Caco-2 (cell line): ENCODE measurements around the gene TAGLN2. TPM values are rescaled to one million over a fixed set of nuclear protein-coding genes. Genes with fewer than 3 reads are reported as not detected.

Experiments used
- BruUV-seq: library from RNA; stranded (reverse); fragments of 400-500 nt; replicated peaks from 2 replicates; lab custom pipeline; 2021; lab: Mats Ljungman, UMichigan
- CTCF ChIA-PET: fragments of 300-600 bp; sonication (Branson Sonifier 250); formaldehyde crosslinking; loops from one replicate; lab custom pipeline; 2022; ENCODE audit warnings: antibody characterized with exemption; lab: Charles Lee
- POLR2A ChIA-PET: fragments of 300-600 bp; sonication (Branson Sonifier 250); formaldehyde crosslinking; loops from one replicate; lab custom pipeline; 2022; ENCODE audit warnings: antibody characterized with exemption; lab: Charles Lee
- DNase-seq, 2 experiments: peaks; one replicate each; pipeline versions ENCODE4 v3.0.0 to v3.0.0-alpha.2; 2020 to 2022
- H3K27me3 ChIP-seq: replicated peaks from 2 replicates; pipeline ENCODE4 v1.6.0; 2011; ENCODE audit warnings: low read length; ENCODE audit not compliant: control insufficient read depth, insufficient read depth
- H3K36me3 ChIP-seq: 2 replicates; pipeline ENCODE4 v1.5.1; 2011; ENCODE audit warnings: low read length; ENCODE audit not compliant: control insufficient read depth, insufficient read depth
- H3K4me1 ChIP-seq: fragments of 250-450 bp; sonication (Bioruptor Pico); 2 replicates; pipeline ENCODE4 v1.5.1; 2020; ENCODE audit warnings: mild to moderate bottlenecking
- H3K4me3 ChIP-seq: 2 replicates; pipeline ENCODE4 v1.5.1; 2011; ENCODE audit warnings: low read depth, mild to moderate bottlenecking, control low read depth, low read length
- H3K9me3 ChIP-seq: fragments of 250-450 bp; sonication (Bioruptor Pico); 2 replicates; pipeline ENCODE4 v1.5.1; 2020; ENCODE audit warnings: mild to moderate bottlenecking, moderate library complexity
- H3K27ac Mint-ChIP-seq: one replicate; pipeline ENCODE4 v1.8.0; 2022; ENCODE audit warnings: mixed read lengths; ENCODE audit not compliant: unreplicated experiment
- H3K27me3 Mint-ChIP-seq: one replicate; pipeline ENCODE4 v1.8.0; 2022; ENCODE audit warnings: mixed read lengths; ENCODE audit not compliant: insufficient read depth, unreplicated experiment
- H3K36me3 Mint-ChIP-seq: one replicate; pipeline ENCODE4 v1.8.0; 2022; ENCODE audit warnings: mild to moderate bottlenecking, mixed read lengths; ENCODE audit not compliant: insufficient read depth, unreplicated experiment
- H3K4me1 Mint-ChIP-seq: one replicate; pipeline ENCODE4 v1.8.0; 2022; ENCODE audit warnings: low read depth, mixed read lengths; ENCODE audit not compliant: unreplicated experiment
- H3K4me3 Mint-ChIP-seq: one replicate; pipeline ENCODE4 v1.8.0; 2022; ENCODE audit warnings: mild to moderate bottlenecking, moderate library complexity, mixed read lengths; ENCODE audit not compliant: unreplicated experiment
- H3K9me3 Mint-ChIP-seq: one replicate; pipeline ENCODE4 v1.8.0; 2022; ENCODE audit warnings: mixed read lengths; ENCODE audit not compliant: unreplicated experiment
- CTCF ChIP-seq, 2 experiments: fragments of 200-600 bp in 1 of 2; IDR thresholded peaks; 1 replicate in 1 of 2; 2 replicates in 1 of 2; pipeline versions ENCODE4 v1.5.1 to v1.8.0; 2011 to 2022; ENCODE audit warnings: antibody characterized with exemption in 1 of 2, control low read depth in 1 of 2, inconsistent platforms in 1 of 2, low read depth in 1 of 2, low read length in 1 of 2, mild to moderate bottlenecking in 1 of 2, moderate library complexity in 1 of 2; ENCODE audit not compliant: insufficient read depth in 1 of 2, severe bottlenecking in 1 of 2, unreplicated experiment in 1 of 2
- intact Hi-C: fragments of 100-400 bp; cut with micrococcal nuclease; formaldehyde crosslinking; loops from one replicate; pipeline ENCODE4 v1.10.0; 2022; ENCODE audit not compliant: unreplicated experiment
- total RNA-seq: library from RNA; stranded (reverse); gene quantifications from 2 replicates; pipeline ENCODE4 v1.2.3, GENCODE V29; 2022

The TAGLN2 gene
- total RNA-seq, 1 experiment from 2014 or later, result 531 TPM

GRCh38 chr1:159938211-159938852 lies 13.0 kb upstream of the TAGLN2 start:
- no peaks in the 10 kb centered on the region for H3K9me3 ChIP-seq
- TF ChIP-seq CTCF (IDR thresholded peaks at IDR 0.05; ENCODE audit: insufficient read depth in 1 of 2, low read depth in 1 of 2, low read length in 1 of 2, severe bottlenecking in 1 of 2, unreplicated experiment in 1 of 2), result no peak
- Mint-ChIP-seq H3K9me3 (no peaks in the 10 kb centered on the region), H3K27ac (peak overlapping the region; percentile 73), H3K27me3 (no peaks in the 10 kb centered on the region), H3K4me1 (peaks cover 60% of the 10 kb centered on the region), H3K36me3 (peaks cover 15% of the 10 kb centered on the region), H3K4me3 (peak overlapping the region; percentile 23)
- intact Hi-C loops, result loop anchor here (2.0 to 10.0 kb wide), 2 partner anchors 20 to 146 kb away; partner anchors contain the start of gene KCNJ9
- H3K36me3 ChIP-seq, result peaks cover 6% of the 10 kb centered on the region
- H3K4me3 ChIP-seq, result no peak overlapping the region
- H3K27me3 ChIP-seq, result no peaks in the 10 kb centered on the region
- peaks cover 65% of the 10 kb centered on the region for H3K4me1 ChIP-seq
- BruUV-seq, result no TSS peak
- POLR2A ChIA-PET, result interaction anchor here (0.9 kb wide), 1 partner anchor 8 kb away, joined by 3 read pairs; no protein-coding TSS in a partner anchor
- peak; percentile 66 to 83 for DNase-seq
- CTCF ChIA-PET, result interaction anchor here (10.1 kb wide), 1 partner anchor 67 kb away, joined by 129 read pairs; no protein-coding TSS in a partner anchor

- Histone ChIP-seq H3K27me3 (no peaks in the 10 kb centered on the region), H3K4me3 (no peak overlapping the region), H3K4me1 (peaks cover 68% of the 10 kb centered on the region), H3K9me3 (no peaks in the 10 kb centered on the region), H3K36me3 (peaks cover 6% of the 10 kb centered on the region)
- Mint-ChIP-seq H3K27me3 (no peaks in the 10 kb centered on the region), H3K4me1 (peaks cover 62% of the 10 kb centered on the region), H3K27ac (peak overlapping the region; percentile 73), H3K9me3 (no peaks in the 10 kb centered on the region), H3K4me3 (peak overlapping the region; percentile 23), H3K36me3 (peaks cover 15% of the 10 kb centered on the region)
- no TSS peak for BruUV-seq
- DNase-seq, result peak in 1 of 2 experiments; percentile 63
- TF ChIP-seq CTCF (IDR thresholded peaks at IDR 0.05; ENCODE audit: insufficient read depth in 1 of 2, low read depth in 1 of 2, low read length in 1 of 2, severe bottlenecking in 1 of 2, unreplicated experiment in 1 of 2), result no peak
- intact Hi-C loops, result loop anchor here (10.0 kb wide), 1 partner anchor 148 kb away; the partner anchor contains the start of gene KCNJ9
- POLR2A ChIA-PET, result no interaction called here
- CTCF ChIA-PET, result interaction anchor here (1.6 to 10.1 kb wide), 2 partner anchors 8 to 68 kb away, joined by 3 to 129 read pairs; partner anchors contain the start of gene IGSF9
Observed at GRCh38 chr1:159937054-159937750, 11.9 kb upstream of the TAGLN2 start.

- peaks cover 65% of the 10 kb centered on the region for H3K4me1 ChIP-seq
- intact Hi-C loops, result loop anchor here (1.0 to 10.0 kb wide), 5 partner anchors 9 to 156 kb away; partner anchors contain the start of genes DUSP23, IGSF9 and KCNJ9
- no peak overlapping the region for H3K4me3 ChIP-seq
- Mint-ChIP-seq H3K4me1 (peaks cover 54% of the 10 kb centered on the region), H3K27me3 (no peaks in the 10 kb centered on the region), H3K36me3 (peaks cover 15% of the 10 kb centered on the region), H3K9me3 (no peaks in the 10 kb centered on the region), H3K27ac (no peak overlapping the region), H3K4me3 (no peak overlapping the region)
- no peaks in the 10 kb centered on the region for H3K27me3 ChIP-seq
- peak; percentile 96 to 99 for TF ChIP-seq CTCF (IDR thresholded peaks at IDR 0.05; ENCODE audit: insufficient read depth in 1 of 2, low read depth in 1 of 2, low read length in 1 of 2, severe bottlenecking in 1 of 2, unreplicated experiment in 1 of 2)
- peak; percentile 85 to 92 for DNase-seq
- CTCF ChIA-PET, result interaction anchor here (1.6 to 10.1 kb wide), 2 partner anchors 9 to 69 kb away, joined by 3 to 129 read pairs; partner anchors contain the start of gene IGSF9
- no TSS peak for BruUV-seq
- POLR2A ChIA-PET, result interaction anchor here (0.5 kb wide), 1 partner anchor 68 kb away, joined by 3 read pairs; no protein-coding TSS in a partner anchor
- H3K9me3 ChIP-seq, result no peaks in the 10 kb centered on the region
- peaks cover 6% of the 10 kb centered on the region for H3K36me3 ChIP-seq
Observed at GRCh38 chr1:159936273-159936904, 11.1 kb upstream of the TAGLN2 start.
